ENCODE measurements around the gene PMIS2. TPM values are rescaled to one million over a fixed set of nuclear protein-coding genes. Genes with fewer than 3 reads are reported as not detected.
"Not testable (repeated sequence)": the region's sequence is repeated elsewhere in the genome, so short reads cannot be mapped to it uniquely, and the experiment has no call there.

PMIS2 gene
- total RNA-seq, 1 experiment from 2014 or later: not detected

- ATAC-seq (no peak), DNase-seq (ENCODE audit: low read depth, low spot score) (no peak)
- Histone ChIP-seq H3K4me1 (ENCODE audit: control insufficient read depth, insufficient read depth, low read length) (no peaks in the 10 kb centered on the region), H3K9me3 (ENCODE audit: control insufficient read depth, insufficient read depth, low read depth, low read length) (no peaks in the 10 kb centered on the region), H3K4me3 (ENCODE audit: low read depth in 2 of 2, low read length in 2 of 2) (no peak overlapping the region), H3K36me3 (ENCODE audit: control insufficient read depth, insufficient read depth, low read length) (no peaks in the 10 kb centered on the region), H3K27ac (ENCODE audit: low read length) (no peak overlapping the region), H3K27me3 (ENCODE audit: control insufficient read depth, insufficient read depth, low read length) (no peaks in the 10 kb centered on the region)
- ChIA-PET CTCF (interaction anchor here (0.6 to 0.7 kb wide), 2 partner anchors 31 to 433 kb away, joined by 3 read pairs; no protein-coding TSS in a partner anchor), POLR2A (no interaction called here)
- TF ChIP-seq CTCF (IDR thresholded peaks at IDR 0.05) (no peak), TCF7L2 (IDR thresholded peaks at IDR 0.05; ENCODE audit: low read depth, low read length) (no peak), REST (IDR thresholded peaks at IDR 0.05; ENCODE audit: insufficient read depth in 1 of 2, low read depth in 2 of 2, low read length in 1 of 2) (no peak), POLR2AphosphoS5 (IDR thresholded peaks at IDR 0.05; ENCODE audit: low read depth, low read length) (no peak), SIN3A (IDR thresholded peaks at IDR 0.05; ENCODE audit: borderline replicate concordance, insufficient read depth, low read depth, low read length) (no peak)
- intact Hi-C loops (cut with micrococcal nuclease; ENCODE audit: unreplicated experiment) (no loop called here), in situ Hi-C loops (cut with HindIII; ENCODE audit: low pct_unique_long_range_greater_than_20kb, low sequenced_read_pairs) (no loop called here)
- no TSS peak for BruUV-seq (replicated peaks)
Observed at GRCh38 chr19:35590875-35591274, 4.9 kb downstream of the PMIS2 start.

- no peak overlapping the region for H3K27ac ChIP-seq (ENCODE audit: low read length)
- H3K9me3 ChIP-seq (ENCODE audit: control insufficient read depth, insufficient read depth, low read depth, low read length): no peaks in the 10 kb centered on the region
- no peaks in the 10 kb centered on the region for H3K27me3 ChIP-seq (ENCODE audit: control insufficient read depth, insufficient read depth, low read length)
- TF ChIP-seq CTCF (IDR thresholded peaks at IDR 0.05) (peak; percentile 83; the same call in 1 of the 2 replicates), POLR2AphosphoS5 (IDR thresholded peaks at IDR 0.05; ENCODE audit: low read depth, low read length) (no peak), SIN3A (IDR thresholded peaks at IDR 0.05; ENCODE audit: borderline replicate concordance, insufficient read depth, low read depth, low read length) (no peak), TCF7L2 (IDR thresholded peaks at IDR 0.05; ENCODE audit: low read depth, low read length) (no peak)
- intact Hi-C loops (cut with micrococcal nuclease; ENCODE audit: unreplicated experiment) (no loop called here), in situ Hi-C loops (cut with HindIII; ENCODE audit: low pct_unique_long_range_greater_than_20kb, low sequenced_read_pairs) (no loop called here)
- ATAC-seq (no peak; the same call in 1 of the 2 replicates), DNase-seq (ENCODE audit: low read depth, low spot score) (peak; percentile 25)
- H3K4me3 ChIP-seq (ENCODE audit: low read depth in 2 of 2, low read length in 2 of 2): no peak overlapping the region
- CTCF ChIA-PET: no interaction called here
- POLR2A ChIA-PET: interaction anchor here (0.5 to 0.7 kb wide), 2 partner anchors 21 to 97 kb away, joined by 7 to 9 read pairs; no protein-coding TSS in a partner anchor
- no TSS peak for BruUV-seq (replicated peaks)
- no peaks in the 10 kb centered on the region for H3K36me3 ChIP-seq (ENCODE audit: control insufficient read depth, insufficient read depth, low read length)
- no peaks in the 10 kb centered on the region for H3K4me1 ChIP-seq (ENCODE audit: control insufficient read depth, insufficient read depth, low read length)
Observed at GRCh38 chr19:35592226-35592625, 6.3 kb downstream of the PMIS2 start.

GRCh38 chr19:35595026-35595425, 9.1 kb downstream of the PMIS2 start:
- H3K9me3 ChIP-seq (ENCODE audit: control insufficient read depth, insufficient read depth, low read depth, low read length); BruUV-seq (replicated peaks); in situ Hi-C loops (cut with HindIII; ENCODE audit: low pct_unique_long_range_greater_than_20kb, low sequenced_read_pairs); H3K27me3 ChIP-seq (ENCODE audit: control insufficient read depth, insufficient read depth, low read length); H3K27ac ChIP-seq (ENCODE audit: low read length); ATAC-seq; H3K36me3 ChIP-seq (ENCODE audit: control insufficient read depth, insufficient read depth, low read length); intact Hi-C loops (cut with micrococcal nuclease; ENCODE audit: unreplicated experiment); H3K4me1 ChIP-seq (ENCODE audit: control insufficient read depth, insufficient read depth, low read length); POLR2A ChIA-PET; H3K4me3 ChIP-seq (ENCODE audit: low read depth in 2 of 2, low read length in 2 of 2); DNase-seq (ENCODE audit: low read depth, low spot score): not testable (repeated sequence)
- CTCF ChIA-PET: interaction anchor here (0.7 kb wide), 1 partner anchor 13 kb away, joined by 4 read pairs; no protein-coding TSS in a partner anchor

All from Panc1 (cell line).